Measurements from ENCODE around the gene PLPP6. TPM values are rescaled to one million over a fixed set of nuclear protein-coding genes. Genes with fewer than 3 reads are reported as not detected.

PLPP6 gene
- total and polyA plus RNA-seq, 2 of the 13 experiments (the other 11 are each of a cell fraction or from before 2014, with no cell fraction given) = 12.1 to 15.5 TPM

- no peak for TF ChIP-seq ZBTB37 (CRISPR knock-in tag; IDR thresholded peaks at IDR 0.05)
- TF ChIP-seq ZNF136 (CRISPR knock-in tag; IDR thresholded peaks at IDR 0.05; ENCODE audit: low read depth) = peak; percentile 52; the same call in 1 of the 2 replicates
- peak; percentile 96 for TF ChIP-seq POLR2G (IDR thresholded peaks at IDR 0.05; ENCODE audit: low read depth, low read length)
- TF ChIP-seq ZNF317 (CRISPR knock-in tag; IDR thresholded peaks at IDR 0.05) = peak; percentile 38; the same call in 1 of the 2 replicates
- no peak for TF ChIP-seq ESRRA (CRISPR knock-in tag; IDR thresholded peaks at IDR 0.05; ENCODE audit: low read depth)
- no peak; the same call in 1 of the 2 replicates for TF ChIP-seq SMAD3 (CRISPR knock-in tag; IDR thresholded peaks at IDR 0.05)
- TF ChIP-seq ZBTB40 (IDR thresholded peaks at IDR 0.05) = peak; percentile 60
- TF ChIP-seq ZBTB40 (CRISPR knock-in tag; IDR thresholded peaks at IDR 0.05) = no peak; the same call in 1 of the 2 replicates
- no peak for TF ChIP-seq PREB (CRISPR knock-in tag; IDR thresholded peaks at IDR 0.05)
- 0 out of 2 replicates have a peak, but pooled peaks have one; percentile 40 for TF ChIP-seq ZNF672 (CRISPR knock-in tag; IDR thresholded peaks at IDR 0.05)
- peak; percentile 61; the same call in 1 of the 2 replicates for TF ChIP-seq ZNF737 (CRISPR knock-in tag; IDR thresholded peaks at IDR 0.05; ENCODE audit: borderline replicate concordance)
- no peak for TF ChIP-seq PATZ1 (CRISPR knock-in tag; IDR thresholded peaks at IDR 0.05)
- 0 out of 2 replicates have a peak, but pooled peaks have one; percentile 38 for TF ChIP-seq ZNF33A (CRISPR knock-in tag; IDR thresholded peaks at IDR 0.05; ENCODE audit: borderline replicate concordance)
- TF ChIP-seq RXRB (CRISPR knock-in tag; IDR thresholded peaks at IDR 0.05; ENCODE audit: borderline replicate concordance) = peak; percentile 72
Measured at GRCh38 chr9:4679268-4680172, 17.4 kb downstream of the PLPP6 start, which contains the start of gene CDC37L1 (continued).

Data from HepG2 (cell line).